ENCODE data around the gene SCAMP4.

SCAMP4 gene

DNA sequence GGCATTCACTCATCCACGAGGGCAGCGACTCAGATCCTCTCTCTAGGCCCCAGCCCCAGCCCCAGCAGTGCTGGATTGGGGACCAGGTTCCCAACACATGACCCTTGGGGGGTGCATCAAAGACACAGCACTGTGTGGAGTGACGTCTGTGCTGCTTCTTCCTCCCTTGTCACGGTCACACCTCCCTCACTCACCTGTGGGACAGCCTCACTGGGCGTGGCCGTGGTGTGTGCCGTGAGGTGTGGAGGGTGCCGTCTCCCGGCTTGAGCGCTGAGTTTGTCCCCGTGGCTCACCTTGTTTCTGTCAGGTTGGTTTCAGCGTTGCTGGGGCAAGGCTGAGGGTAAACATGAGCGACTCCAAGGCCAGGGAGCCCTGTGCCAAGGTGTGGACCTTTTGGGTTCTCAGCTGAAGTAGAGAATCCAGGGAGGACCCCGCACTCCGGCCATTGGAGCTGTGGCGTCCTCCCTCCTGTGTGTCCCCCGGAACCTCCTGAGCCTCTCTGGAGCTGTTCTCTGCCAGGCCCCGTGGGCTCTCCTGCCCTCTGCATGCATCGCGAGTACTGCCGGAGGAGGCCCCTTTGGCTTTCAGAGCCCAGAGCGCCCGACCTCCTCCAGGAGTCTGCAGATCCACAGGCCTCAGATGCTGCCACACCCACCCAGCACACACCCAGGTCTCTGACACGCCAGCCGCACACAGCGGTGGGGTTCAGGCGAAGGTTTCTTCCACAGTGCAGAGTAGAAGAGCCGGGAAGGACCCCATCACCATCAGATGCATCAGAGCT, 69.4 kb downstream of the SCAMP4 start:
- Histone ChIP-seq H3K9me3 (ENCODE audit: insufficient read depth, low read depth, low read length) (no peaks in the 10 kb centered on the region), H3K36me3 (ENCODE audit: insufficient read depth, low read depth, low read length) (peaks cover 27% of the 10 kb centered on the region), H3K27ac (ENCODE audit: low read length) (no peak overlapping the region), H3K27me3 (ENCODE audit: insufficient read depth, low read length) (no peaks in the 10 kb centered on the region), H3K4me3 (ENCODE audit: low read length) (no peak overlapping the region), H3K4me1 (ENCODE audit: insufficient read depth, low read length) (no peaks in the 10 kb centered on the region), H3K9ac (ENCODE audit: low read depth, low read length) (no peak overlapping the region)

DNA sequence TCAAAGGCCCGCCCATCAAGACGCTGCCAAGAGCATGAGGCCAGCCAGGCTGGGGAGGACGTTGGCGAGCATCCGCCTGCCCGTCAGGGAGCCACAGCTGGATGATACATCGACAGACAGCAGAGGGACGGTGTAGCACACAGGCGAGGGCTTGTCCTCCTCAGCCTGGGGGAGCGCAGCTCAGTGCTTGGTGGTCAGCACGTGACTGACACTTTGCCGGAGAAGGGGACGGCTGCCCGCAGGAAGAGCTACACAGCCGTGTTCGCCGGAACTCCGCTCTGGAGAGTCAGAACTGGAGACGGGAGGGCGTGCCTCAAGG, 69.9 kb downstream of the SCAMP4 start:
- Histone ChIP-seq H3K27ac (ENCODE audit: low read length) (no peak overlapping the region), H3K9me3 (ENCODE audit: insufficient read depth, low read depth, low read length) (no peaks in the 10 kb centered on the region), H3K4me1 (ENCODE audit: insufficient read depth, low read length) (no peaks in the 10 kb centered on the region), H3K9ac (ENCODE audit: low read depth, low read length) (no peak overlapping the region), H3K4me3 (ENCODE audit: low read length) (no peak overlapping the region), H3K36me3 (ENCODE audit: insufficient read depth, low read depth, low read length) (peaks cover 32% of the 10 kb centered on the region), H3K27me3 (ENCODE audit: insufficient read depth, low read length) (no peaks in the 10 kb centered on the region)
